Measurements from ENCODE around the gene SPN.
"Not testable (repeated sequence)": the region's sequence is repeated elsewhere in the genome, so short reads cannot be mapped to it uniquely, and the experiment has no call there.

The SPN gene

DNA sequence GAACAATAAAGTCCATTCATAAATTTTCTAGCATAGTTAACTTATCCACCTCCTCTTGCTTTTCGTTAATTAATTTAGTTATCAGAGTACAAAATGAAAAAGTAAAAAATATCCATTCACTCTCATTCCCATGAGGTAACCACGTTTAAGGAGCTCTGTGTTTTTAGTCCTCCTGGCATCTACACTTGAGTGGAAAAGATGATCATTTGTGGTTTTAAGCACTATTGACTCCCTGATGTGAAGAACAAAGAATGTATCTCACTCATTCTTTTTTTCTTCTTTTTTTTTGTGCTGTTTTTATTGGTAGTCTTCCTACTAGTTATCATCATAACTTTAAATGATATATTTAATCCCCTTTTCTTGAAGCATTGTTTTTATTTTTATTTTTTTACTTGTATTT, 42.0 kb downstream of the SPN start:
- Histone ChIP-seq H3K36me3 (ENCODE audit: control insufficient read depth in 2 of 2, insufficient read depth in 1 of 2, low read length in 2 of 2) (no peaks in the 10 kb centered on the region), H3K4me3 (ENCODE audit: low read depth, low read length) (no peak overlapping the region), H3K4me1 (ENCODE audit: control insufficient read depth, insufficient read depth, low read length) (no peaks in the 10 kb centered on the region), H3K27ac (ENCODE audit: extremely low read depth, low read depth, low read length) (no peak overlapping the region), H3K9me3 (ENCODE audit: control insufficient read depth, insufficient read depth, low read depth, low read length) (no peaks in the 10 kb centered on the region)
- TF ChIP-seq, protein P1, sequence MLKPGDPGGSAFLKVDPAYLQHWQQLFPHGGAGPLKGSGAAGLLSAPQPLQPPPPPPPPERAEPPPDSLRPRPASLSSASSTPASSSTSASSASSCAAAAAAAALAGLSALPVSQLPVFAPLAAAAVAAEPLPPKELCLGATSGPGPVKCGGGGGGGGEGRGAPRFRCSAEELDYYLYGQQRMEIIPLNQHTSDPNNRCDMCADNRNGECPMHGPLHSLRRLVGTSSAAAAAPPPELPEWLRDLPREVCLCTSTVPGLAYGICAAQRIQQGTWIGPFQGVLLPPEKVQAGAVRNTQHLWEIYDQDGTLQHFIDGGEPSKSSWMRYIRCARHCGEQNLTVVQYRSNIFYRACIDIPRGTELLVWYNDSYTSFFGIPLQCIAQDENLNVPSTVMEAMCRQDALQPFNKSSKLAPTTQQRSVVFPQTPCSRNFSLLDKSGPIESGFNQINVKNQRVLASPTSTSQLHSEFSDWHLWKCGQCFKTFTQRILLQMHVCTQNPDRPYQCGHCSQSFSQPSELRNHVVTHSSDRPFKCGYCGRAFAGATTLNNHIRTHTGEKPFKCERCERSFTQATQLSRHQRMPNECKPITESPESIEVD (tag by site-specific recombination; IDR thresholded peaks at IDR 0.05): 0 out of 2 replicates have a peak, but pooled peaks have one; percentile 25
- TF ChIP-seq REPIN1 (tag by site-specific recombination; IDR thresholded peaks at IDR 0.05; ENCODE audit: low read depth) (no peak), ZNF423 (tag by site-specific recombination; IDR thresholded peaks at IDR 0.05) (no peak), ZNF239 (tag by site-specific recombination; IDR thresholded peaks at IDR 0.05) (no peak), ZNF223 (tag by site-specific recombination; IDR thresholded peaks at IDR 0.05) (no peak), ZBTB21 (tag by site-specific recombination; IDR thresholded peaks at IDR 0.05) (no peak)
- TF ChIP-seq, protein P2, sequence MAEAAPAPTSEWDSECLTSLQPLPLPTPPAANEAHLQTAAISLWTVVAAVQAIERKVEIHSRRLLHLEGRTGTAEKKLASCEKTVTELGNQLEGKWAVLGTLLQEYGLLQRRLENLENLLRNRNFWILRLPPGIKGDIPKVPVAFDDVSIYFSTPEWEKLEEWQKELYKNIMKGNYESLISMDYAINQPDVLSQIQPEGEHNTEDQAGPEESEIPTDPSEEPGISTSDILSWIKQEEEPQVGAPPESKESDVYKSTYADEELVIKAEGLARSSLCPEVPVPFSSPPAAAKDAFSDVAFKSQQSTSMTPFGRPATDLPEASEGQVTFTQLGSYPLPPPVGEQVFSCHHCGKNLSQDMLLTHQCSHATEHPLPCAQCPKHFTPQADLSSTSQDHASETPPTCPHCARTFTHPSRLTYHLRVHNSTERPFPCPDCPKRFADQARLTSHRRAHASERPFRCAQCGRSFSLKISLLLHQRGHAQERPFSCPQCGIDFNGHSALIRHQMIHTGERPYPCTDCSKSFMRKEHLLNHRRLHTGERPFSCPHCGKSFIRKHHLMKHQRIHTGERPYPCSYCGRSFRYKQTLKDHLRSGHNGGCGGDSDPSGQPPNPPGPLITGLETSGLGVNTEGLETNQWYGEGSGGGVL (tag by site-specific recombination; IDR thresholded peaks at IDR 0.05): no peak
- ChIA-PET POLR2A (no interaction called here), CTCF (interaction anchor here (0.7 to 1.8 kb wide), 5 partner anchors 9 to 695 kb away, joined by 3 to 7 read pairs (median 4); no protein-coding TSS in a partner anchor)

DNA sequence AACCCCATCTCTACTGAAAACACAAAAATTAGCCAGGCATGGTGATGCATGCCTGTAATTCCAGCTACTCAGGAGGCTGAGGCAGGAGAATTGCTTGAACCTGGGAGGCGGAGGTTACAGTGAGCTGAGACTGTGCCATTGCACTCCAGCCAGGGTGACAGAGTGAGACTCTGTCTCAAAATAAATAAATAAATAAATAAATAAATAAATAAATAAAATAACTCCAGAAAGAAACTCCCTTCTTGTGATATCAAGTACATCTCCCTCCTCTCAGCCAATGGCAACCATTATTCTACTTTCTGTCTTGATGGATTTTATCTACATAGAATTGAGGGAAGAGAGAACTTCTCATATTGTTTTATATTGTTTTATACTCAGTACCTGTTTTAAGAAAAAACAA, 44.1 kb downstream of the SPN start:
- CTCF ChIA-PET; H3K36me3 ChIP-seq (ENCODE audit: control insufficient read depth in 2 of 2, insufficient read depth in 1 of 2, low read length in 2 of 2); H3K27ac ChIP-seq (ENCODE audit: extremely low read depth, low read depth, low read length); H3K4me1 ChIP-seq (ENCODE audit: control insufficient read depth, insufficient read depth, low read length); H3K4me3 ChIP-seq (ENCODE audit: low read depth, low read length); POLR2A ChIA-PET; H3K9me3 ChIP-seq (ENCODE audit: control insufficient read depth, insufficient read depth, low read depth, low read length): not testable (repeated sequence)
- peak; percentile 86 for TF ChIP-seq ZNF394 (tag by site-specific recombination; IDR thresholded peaks at IDR 0.05; ENCODE audit: borderline replicate concordance)
- 0 out of 2 replicates have a peak, but pooled peaks have one; percentile 44 for TF ChIP-seq ZBTB8A (tag by site-specific recombination; IDR thresholded peaks at IDR 0.05)
- TF ChIP-seq, protein P3, sequence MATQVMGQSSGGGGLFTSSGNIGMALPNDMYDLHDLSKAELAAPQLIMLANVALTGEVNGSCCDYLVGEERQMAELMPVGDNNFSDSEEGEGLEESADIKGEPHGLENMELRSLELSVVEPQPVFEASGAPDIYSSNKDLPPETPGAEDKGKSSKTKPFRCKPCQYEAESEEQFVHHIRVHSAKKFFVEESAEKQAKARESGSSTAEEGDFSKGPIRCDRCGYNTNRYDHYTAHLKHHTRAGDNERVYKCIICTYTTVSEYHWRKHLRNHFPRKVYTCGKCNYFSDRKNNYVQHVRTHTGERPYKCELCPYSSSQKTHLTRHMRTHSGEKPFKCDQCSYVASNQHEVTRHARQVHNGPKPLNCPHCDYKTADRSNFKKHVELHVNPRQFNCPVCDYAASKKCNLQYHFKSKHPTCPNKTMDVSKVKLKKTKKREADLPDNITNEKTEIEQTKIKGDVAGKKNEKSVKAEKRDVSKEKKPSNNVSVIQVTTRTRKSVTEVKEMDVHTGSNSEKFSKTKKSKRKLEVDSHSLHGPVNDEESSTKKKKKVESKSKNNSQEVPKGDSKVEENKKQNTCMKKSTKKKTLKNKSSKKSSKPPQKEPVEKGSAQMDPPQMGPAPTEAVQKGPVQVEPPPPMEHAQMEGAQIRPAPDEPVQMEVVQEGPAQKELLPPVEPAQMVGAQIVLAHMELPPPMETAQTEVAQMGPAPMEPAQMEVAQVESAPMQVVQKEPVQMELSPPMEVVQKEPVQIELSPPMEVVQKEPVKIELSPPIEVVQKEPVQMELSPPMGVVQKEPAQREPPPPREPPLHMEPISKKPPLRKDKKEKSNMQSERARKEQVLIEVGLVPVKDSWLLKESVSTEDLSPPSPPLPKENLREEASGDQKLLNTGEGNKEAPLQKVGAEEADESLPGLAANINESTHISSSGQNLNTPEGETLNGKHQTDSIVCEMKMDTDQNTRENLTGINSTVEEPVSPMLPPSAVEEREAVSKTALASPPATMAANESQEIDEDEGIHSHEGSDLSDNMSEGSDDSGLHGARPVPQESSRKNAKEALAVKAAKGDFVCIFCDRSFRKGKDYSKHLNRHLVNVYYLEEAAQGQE (tag by site-specific recombination; IDR thresholded peaks at IDR 0.05): peak; percentile 50; the same call in 1 of the 2 replicates
- peak; percentile 21; the same call in 1 of the 2 replicates for TF ChIP-seq ZNF266 (tag by site-specific recombination; IDR thresholded peaks at IDR 0.05; ENCODE audit: low read depth)
- TF ChIP-seq, protein P4, sequence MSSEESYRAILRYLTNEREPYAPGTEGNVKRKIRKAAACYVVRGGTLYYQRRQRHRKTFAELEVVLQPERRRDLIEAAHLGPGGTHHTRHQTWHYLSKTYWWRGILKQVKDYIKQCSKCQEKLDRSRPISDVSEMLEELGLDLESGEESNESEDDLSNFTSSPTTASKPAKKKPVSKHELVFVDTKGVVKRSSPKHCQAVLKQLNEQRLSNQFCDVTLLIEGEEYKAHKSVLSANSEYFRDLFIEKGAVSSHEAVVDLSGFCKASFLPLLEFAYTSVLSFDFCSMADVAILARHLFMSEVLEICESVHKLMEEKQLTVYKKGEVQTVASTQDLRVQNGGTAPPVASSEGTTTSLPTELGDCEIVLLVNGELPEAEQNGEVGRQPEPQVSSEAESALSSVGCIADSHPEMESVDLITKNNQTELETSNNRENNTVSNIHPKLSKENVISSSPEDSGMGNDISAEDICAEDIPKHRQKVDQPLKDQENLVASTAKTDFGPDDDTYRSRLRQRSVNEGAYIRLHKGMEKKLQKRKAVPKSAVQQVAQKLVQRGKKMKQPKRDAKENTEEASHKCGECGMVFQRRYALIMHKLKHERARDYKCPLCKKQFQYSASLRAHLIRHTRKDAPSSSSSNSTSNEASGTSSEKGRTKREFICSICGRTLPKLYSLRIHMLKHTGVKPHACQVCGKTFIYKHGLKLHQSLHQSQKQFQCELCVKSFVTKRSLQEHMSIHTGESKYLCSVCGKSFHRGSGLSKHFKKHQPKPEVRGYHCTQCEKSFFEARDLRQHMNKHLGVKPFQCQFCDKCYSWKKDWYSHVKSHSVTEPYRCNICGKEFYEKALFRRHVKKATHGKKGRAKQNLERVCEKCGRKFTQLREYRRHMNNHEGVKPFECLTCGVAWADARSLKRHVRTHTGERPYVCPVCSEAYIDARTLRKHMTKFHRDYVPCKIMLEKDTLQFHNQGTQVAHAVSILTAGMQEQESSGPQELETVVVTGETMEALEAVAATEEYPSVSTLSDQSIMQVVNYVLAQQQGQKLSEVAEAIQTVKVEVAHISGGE (tag by site-specific recombination; conservative IDR thresholded peaks at IDR 0.05; ENCODE audit: low read depth): peak; percentile 34; the same call in 1 of the 2 replicates
- TF ChIP-seq ZNF560 (tag by site-specific recombination; IDR thresholded peaks at IDR 0.05; ENCODE audit: borderline replicate concordance): 0 out of 2 replicates have a peak, but pooled peaks have one; percentile 50
- 0 out of 2 replicates have a peak, but pooled peaks have one; percentile 38 for TF ChIP-seq ZNF433 (tag by site-specific recombination; IDR thresholded peaks at IDR 0.05; ENCODE audit: low read depth)
- peak; percentile 60 for TF ChIP-seq ZNF426 (tag by site-specific recombination; IDR thresholded peaks at IDR 0.05)
- peak; percentile 45; the same call in 1 of the 2 replicates for TF ChIP-seq ZNF664 (tag by site-specific recombination; IDR thresholded peaks at IDR 0.05)
- TF ChIP-seq, protein P5, sequence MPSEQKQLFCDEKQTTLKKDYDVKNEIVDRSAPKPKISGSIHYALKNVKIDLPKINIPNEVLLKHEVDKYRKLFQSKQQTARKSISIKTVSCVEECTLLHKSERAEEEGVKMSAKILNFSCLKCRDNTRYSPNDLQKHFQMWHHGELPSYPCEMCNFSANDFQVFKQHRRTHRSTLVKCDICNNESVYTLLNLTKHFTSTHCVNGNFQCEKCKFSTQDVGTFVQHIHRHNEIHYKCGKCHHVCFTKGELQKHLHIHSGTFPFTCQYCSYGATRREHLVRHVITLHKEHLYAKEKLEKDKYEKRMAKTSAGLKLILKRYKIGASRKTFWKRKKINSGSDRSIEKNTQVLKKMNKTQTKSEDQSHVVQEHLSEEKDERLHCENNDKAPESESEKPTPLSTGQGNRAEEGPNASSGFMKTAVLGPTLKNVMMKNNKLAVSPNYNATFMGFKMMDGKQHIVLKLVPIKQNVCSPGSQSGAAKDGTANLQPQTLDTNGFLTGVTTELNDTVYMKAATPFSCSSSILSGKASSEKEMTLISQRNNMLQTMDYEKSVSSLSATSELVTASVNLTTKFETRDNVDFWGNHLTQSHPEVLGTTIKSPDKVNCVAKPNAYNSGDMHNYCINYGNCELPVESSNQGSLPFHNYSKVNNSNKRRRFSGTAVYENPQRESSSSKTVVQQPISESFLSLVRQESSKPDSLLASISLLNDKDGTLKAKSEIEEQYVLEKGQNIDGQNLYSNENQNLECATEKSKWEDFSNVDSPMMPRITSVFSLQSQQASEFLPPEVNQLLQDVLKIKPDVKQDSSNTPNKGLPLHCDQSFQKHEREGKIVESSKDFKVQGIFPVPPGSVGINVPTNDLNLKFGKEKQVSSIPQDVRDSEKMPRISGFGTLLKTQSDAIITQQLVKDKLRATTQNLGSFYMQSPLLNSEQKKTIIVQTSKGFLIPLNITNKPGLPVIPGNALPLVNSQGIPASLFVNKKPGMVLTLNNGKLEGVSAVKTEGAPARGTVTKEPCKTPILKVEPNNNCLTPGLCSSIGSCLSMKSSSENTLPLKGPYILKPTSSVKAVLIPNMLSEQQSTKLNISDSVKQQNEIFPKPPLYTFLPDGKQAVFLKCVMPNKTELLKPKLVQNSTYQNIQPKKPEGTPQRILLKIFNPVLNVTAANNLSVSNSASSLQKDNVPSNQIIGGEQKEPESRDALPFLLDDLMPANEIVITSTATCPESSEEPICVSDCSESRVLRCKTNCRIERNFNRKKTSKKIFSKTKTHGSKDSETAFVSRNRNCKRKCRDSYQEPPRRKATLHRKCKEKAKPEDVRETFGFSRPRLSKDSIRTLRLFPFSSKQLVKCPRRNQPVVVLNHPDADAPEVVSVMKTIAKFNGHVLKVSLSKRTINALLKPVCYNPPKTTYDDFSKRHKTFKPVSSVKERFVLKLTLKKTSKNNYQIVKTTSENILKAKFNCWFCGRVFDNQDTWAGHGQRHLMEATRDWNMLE (tag by site-specific recombination; conservative IDR thresholded peaks at IDR 0.05; ENCODE audit: low read depth): peak; percentile 77
- TF ChIP-seq ZNF555 (tag by site-specific recombination; conservative IDR thresholded peaks at IDR 0.05): peak; percentile 45
